HG02678 (cell line): ENCODE data around the gene PIK3CA.
"Not testable (repeated sequence)": the region's sequence is repeated elsewhere in the genome, so short reads cannot be mapped to it uniquely, and the experiment has no call there.

Source experiments
- ATAC-seq: cut with Tn5 transposase; IDR thresholded peaks from one replicate; pipeline ENCODE4 v1.9.1; 2021; ENCODE audit warnings: mild to moderate bottlenecking, moderate library complexity; ENCODE audit not compliant: unreplicated experiment

The PIK3CA gene

DNA sequence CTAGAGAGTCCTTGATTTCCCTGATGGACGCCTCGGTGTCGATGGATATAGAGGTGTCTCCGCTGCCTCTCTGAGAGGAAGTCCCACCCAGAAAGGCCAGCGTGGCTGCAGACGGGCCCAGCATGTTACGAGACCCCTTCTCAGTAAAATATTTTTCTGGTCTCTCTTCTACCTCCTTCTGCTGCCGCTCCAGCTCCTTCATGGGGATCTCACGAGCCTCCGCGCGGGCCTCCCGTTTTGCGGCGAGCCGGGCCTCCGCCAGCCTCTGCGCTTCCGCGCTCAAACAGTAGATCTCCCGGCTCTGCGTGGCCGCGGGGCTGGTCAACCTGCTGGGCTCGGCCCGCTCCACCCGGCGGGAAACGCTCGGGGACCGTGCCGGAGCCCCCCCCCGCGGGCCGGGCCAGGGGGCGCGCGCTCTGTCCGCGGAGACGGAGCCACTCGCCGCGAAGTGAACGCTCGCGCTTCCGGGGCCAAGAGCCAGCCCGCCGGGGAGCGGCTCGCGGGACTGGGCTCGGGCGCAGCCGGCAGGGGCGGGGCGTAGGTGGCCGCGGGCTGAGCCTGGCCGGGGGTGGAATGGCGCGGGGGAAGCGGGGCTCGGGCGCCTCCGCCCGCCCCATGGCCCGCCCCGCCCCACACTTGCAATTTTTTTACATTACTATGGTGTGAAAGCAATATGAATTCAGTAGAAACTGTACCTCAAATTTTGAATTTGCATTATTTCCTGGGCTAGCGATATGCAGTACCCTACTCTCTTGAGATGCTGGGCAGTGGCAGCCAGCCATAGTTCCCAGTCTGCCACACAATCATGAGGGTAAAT lies 113.0 kb downstream of the PIK3CA start:
- ATAC-seq = peak; percentile 95

DNA sequence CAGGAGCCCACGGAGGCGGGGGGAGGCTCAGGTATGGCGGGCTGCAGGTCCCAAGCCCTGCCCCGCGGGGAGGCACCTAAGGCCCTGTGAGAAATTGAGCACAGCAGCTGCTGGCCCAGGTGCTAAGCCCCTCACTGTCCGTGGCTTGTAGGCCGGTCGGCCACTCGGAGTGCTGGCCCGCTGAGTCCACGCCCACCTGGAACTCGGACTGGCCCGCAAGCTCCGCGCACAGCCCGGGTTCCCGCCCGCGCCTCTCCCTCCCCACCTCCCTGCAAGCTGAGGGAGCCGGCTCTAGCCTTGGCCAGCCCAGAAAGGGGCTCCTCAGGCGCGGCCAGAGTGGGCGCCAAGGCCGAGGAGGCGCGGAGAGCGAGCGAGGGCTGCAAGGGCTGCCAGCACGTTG lies 115.0 kb downstream of the PIK3CA start:
- no peak for ATAC-seq

DNA sequence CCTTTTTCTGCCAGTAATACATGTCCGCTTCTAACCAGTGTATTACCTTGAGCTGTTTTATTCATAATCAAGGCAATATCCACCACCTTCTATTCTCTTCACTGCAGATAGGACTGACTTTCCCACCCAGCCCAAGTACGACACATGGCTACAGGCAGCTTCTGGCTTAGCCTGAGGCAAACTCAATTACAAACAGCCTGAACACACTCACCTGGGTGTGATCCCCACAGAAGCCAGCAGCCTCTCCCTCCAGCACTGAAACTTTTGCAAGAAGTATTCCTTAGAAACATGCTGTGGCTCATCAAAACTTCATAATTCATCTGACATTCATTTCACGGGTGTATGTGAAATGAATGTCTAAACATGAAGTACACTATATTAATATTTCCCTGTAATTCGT lies 116.3 kb downstream of the PIK3CA start:
- no peak for ATAC-seq

DNA sequence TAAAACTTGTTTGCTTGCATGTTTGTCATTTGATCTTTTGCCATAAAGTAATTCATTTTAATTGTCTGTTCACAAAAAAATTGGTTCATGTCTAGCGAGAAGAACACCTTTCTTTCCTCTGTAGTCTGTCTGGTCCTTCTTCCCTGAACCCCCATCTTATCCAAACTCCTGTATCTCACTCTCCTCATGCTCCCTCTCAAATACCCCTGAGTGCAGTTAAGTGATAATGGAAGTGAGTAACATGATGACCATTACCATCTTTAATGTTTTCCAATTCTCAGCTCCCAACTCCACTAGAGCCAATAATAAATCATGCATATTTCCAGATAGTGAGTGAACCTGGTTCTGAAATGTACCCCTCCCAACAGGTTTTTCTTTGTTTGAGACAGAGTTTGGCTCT lies 116.9 kb downstream of the PIK3CA start:
- ATAC-seq = no peak

DNA sequence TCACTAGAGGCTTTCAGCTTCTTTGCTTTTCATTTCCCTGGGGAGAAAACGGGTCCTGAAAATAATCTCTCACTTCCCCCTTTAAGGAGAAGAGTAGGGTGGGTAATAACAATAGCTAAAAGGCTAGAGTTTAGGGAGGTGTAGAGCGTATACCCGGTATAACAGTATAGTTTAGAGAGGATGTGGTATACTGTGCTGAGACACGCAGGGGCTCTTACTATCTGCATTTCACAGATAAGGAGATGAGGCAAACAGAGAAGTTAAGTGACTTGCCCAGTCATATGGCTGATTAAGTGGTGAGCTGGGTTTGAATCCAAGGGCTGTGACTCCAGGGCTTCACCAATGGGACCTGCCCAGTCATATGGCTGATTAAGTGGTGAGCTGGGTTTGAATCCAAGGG lies 117.7 kb downstream of the PIK3CA start:
- peak; percentile 29 for ATAC-seq

DNA sequence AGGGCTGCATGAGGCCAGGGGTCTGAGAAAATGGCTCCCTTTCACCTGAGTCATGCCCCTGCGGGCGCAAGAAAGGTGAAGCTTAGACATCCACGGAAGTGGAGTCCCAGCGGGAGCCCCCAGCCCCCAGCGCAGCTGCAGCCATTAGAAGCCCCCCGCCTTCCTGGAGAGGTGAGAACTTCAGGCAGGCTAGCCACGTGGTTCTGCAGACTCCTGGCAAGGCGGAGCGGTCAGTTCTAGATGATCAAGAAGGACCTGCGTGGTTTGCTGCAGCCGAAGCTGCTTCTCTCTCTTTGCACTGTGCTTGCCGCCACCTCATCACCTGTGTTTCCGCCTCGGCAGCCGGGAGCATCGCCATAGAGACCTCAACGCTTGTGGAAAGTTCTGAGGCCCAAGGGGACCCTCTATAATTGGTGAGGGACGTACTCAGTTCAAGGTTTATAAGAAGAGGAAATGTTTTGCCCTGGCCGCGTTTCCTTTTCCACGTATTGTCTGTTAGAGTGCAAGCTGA lies 118.6 kb downstream of the PIK3CA start:
- ATAC-seq = no peak

DNA sequence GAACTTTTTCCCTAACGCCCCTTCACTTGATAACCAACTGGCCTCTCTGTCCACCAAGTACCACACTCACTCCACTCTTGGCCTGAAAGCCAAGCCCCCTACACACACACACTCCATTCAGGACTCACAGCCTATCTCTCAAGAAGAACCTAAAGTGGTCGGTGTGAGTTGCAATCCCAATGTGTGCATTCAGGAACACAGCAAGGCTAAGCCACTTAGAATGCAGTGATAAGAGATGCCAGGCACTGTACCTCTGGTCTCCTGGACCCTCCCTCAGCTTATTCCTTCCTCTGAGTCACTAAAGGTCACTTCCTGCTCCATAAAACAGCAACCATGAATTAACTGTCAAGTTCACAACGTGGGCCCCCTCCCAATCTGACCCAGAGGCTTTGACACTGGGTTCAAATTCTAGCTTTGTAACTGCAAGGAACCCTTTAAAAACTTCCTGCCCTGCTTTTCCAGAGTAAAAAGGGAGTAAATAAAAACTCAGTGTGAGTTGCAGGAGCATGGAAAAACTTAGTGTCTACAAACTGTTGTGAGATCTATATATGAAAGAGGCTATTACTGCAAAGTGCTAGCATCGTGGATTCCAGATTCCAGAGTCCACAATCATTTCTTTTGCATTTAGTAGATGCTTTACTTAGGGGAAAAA lies 120.4 kb downstream of the PIK3CA start:
- ATAC-seq = no peak

DNA sequence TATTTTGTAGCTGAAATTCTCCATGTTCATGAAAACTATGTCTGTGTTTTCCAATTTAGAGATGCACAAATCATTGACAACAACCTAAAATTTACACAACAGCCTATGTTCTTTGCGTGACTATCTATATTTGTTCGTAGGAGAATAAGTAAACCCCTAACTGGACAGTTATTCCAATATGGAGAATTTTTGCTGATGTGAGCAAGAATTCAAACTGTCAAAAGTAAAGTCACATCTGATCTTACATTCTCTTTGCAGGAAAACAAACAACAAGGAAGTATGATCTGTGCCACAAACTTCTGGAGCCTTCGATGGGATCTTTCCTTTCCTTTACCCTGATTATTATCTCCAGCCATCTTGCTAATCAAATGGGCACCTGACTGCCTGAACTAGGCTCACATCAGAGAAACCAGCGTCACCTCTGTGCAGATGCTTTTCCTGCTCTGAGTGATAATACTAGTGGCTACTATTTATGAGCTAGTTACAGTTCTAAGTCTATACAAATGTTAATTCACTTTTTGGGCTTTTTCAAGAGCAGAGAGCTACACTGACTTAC lies 121.1 kb downstream of the PIK3CA start:
- ATAC-seq = no peak

DNA sequence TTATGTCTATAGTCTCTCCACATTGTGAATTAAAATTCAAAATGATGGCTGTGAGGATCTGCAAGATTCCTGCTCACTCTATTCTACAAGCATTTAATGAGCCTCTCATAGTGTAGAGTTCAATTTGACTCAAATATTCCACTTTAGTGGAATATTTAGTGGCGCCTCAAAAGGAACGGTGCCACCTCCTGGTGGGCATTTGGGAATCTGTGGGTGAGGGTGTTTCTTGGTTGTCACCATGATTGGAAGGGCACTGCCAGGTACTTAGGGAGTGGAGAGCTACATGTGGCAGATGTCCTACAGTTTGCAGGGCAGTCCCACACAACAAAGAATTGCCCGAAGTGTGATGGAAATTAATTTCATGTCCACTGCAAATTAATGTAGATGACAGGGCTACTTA lies 124.2 kb downstream of the PIK3CA start:
- no peak for ATAC-seq

DNA sequence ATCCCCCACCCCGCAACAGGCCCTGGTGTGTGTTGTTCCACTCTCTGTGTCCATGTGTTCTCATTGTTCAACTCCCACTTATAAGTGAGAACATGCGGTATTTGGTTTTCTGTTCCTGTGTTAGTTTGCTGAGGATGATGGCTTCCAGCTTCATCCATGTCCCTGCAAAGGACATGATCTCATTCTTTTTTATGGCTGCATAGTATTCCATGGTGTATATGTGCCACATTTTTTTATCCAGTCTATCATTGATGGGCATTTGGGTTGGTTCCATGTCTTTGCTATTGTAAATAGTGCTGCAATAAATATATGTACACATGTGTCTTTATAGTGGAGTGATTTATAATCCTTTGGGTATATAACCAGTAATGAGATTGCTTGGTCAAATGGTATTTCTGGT lies 126.3 kb downstream of the PIK3CA start:
- not testable (repeated sequence) for ATAC-seq

DNA sequence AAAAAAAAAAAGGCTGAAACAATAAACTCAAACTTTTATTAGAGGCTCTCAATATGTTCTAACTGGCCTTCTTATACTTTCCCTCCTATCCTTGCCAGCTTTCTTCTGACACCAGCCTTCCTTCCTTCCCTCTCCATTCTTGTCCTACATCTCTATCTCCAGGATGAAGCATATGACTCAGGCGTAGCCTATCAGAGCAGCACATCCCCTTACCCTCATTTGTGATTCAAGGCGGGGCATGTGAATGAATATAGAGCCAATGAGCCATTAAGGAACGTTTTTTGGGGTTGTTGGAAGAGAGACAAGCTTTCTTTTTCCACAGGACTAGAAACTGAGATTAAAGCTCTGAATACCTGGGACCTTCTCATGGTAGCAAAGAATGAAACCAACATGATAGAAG lies 127.8 kb downstream of the PIK3CA start:
- no peak for ATAC-seq

DNA sequence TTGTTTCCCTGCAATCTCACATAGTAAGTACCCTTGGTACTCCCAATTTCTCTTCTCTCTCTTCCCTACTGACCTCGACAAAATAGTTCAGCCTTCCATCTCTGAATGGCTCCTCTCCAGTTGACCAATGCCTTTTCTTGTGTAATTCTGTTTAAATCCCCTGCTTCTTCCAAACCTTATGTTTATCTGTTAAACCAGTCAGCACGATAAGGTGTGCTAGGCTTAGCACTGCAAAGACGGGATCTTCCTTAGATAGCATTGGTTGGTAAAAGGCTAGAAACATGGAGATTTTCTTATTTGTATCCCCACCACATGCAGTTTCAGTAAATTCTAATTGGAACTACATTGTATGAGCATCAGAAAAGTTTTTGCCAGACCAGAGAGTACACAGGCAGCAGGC lies 128.6 kb downstream of the PIK3CA start:
- no peak for ATAC-seq

DNA sequence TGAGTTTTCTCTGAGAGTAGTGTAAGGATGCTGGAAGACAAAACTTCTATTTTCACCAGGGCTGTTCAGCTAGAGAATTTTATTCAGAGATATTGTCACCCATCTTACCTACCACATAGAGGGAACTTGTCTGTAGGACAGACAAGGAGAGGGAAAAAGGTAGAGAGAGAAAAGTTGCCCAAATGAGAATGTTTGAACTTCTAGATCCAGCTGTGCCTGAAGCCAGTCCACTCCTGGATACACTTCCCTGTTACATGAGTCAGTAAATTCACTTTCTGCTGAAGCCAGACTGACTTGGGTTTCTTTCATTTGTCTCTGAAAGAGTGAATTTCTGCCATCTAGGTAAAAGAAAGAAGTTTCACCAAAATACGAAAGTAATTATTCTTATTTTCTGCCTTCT lies 130.0 kb downstream of the PIK3CA start:
- no peak for ATAC-seq

DNA sequence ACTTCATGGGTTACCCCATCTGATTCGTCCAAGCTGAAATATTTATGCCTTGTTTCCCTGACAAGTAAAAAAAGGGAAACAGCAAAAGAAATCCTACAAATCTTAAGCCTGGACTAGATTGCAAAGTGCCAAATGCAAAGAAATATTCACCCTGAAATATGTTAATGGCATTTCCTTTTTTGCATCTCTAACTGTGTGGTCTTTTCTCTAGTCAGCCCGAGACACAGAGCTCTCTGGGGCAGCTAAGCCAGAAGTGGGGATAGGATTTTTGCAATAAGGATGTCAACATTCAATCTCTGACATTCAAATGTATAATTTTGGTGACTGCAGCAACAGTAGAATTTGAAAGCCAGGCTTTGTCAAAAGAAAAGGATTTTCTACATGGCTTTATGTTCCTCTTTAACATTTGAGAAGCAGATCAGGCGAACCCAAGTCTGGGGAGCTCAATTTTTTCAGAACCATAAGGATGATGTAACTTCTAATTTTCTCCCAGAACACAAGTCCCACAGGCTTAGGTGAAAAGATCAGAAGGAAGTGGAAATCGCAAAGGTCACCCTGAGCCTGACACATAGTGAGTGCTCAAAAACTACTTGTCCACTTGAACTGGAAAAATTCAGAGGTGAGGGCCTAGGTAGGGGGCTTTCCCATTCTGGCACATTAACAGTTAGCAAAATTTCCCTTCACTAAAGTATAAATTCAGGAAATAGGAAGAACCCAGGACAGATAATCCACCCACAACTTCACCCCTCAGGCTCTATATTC lies 131.0 kb downstream of the PIK3CA start:
- ATAC-seq = no peak

DNA sequence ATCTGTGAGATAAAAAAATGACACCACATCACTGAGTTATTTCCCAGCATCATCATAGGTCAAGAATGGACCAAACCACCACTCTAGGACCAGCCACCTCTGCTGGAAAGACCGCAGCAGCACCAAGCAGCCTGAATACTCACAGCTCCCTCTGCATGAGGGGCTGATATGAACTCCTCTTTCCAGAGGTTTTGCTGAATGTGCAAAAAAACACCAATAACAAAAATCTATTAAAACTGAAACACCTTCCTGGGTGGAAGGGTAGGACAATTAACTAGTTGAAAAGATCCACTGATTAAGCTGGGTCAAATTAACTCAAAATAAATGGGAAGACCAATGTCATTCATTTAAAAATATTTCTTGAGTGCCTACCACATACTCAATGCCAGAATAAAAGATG lies 131.7 kb downstream of the PIK3CA start:
- no peak for ATAC-seq

DNA sequence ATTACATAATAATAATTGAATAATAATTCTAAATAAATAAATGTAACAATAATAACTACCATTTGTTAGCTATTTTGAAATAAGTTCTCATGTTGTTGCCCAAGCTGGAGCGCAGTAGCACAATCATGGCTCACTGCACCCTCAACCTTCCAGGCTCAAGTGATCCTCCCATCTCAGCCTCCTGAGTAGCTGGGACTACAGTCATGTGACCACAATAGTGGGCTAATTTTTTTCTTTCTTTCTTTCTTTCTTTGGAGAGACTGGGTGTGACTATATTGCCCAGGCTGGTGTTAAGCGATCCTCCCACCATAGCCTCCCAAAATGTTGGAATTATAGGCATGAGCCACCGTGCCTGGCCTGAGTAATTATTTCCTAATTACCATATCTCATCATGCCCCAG lies 133.7 kb downstream of the PIK3CA start:
- ATAC-seq = no peak

DNA sequence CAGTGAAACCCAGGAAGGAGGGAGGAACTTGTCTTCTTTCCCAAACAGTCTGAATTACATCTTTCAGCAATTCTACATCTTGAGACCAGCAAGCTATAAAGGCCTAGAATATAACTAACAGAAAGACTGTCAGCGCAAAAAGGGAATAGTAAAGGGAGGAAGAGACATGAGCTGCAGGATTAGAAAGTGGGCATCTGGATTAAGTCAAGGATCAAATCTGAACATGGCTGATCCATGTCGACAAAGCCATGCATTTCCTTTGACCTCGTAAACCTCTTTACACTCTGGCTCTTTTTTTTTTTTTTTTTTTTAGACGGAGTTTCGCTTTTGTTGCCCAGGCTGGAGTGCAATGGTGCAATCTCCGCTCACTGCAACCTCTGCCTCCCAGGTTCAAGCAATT lies 138.2 kb downstream of the PIK3CA start:
- ATAC-seq = no peak

DNA sequence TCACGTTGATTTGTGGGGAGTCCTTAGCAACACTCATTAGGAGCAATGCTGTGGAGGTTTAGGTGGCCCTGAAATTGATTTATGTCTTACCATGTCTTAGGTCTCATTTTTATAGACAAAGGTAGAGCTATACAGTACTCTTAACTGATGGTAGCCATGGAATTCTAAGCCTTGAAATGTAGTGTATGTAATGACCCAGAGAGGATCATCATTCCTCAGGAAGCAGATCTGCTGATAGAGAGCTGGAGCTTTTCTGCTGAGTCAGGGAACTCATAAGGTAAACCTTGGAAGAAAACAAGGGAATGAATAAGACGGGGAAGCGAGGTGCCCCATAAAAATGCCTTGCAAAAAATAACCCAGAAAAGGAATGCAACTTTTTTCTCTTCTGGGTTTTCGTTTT lies 140.7 kb downstream of the PIK3CA start:
- ATAC-seq = no peak

DNA sequence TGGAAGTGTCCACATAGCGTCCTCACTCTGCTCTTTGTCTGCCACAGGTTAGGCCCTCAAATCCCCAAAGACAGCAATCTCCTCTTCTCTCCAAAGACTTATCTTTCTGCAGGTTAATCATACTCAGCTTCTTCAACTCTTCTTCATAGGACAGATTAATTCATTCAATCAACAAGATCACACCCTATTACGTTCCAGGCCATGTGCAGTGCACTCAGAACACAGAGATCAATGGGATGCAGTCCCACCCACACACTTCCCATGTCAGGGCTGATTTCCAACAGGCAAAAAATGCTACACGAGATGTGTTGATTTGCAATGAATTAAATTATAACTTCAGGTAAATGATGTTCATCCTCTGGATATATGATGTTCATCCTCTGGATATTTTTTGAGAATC lies 141.1 kb downstream of the PIK3CA start:
- ATAC-seq = no peak
